Stimulated activated CD8-positive, alpha-beta memory T cell treated with anti-CD3 and anti-CD28 coated beads, Interleukin-15, amount 100 ng/mL, for 24 hours (primary cell): ENCODE results near the gene TMCC2.
"Not testable (repeated sequence)": the region's sequence is repeated elsewhere in the genome, so short reads cannot be mapped to it uniquely, and the experiment has no call there.

ENCODE experiments used
- DNase-seq: peaks from one replicate; pipeline ENCODE4 v3.0.0-alpha.2; 2020; ENCODE audit warnings: low read depth

TMCC2 gene

GRCh38 chr1:205280666-205281395, 53.1 kb downstream of the TMCC2 start:
- not testable (repeated sequence) for DNase-seq

- DNase-seq, result no peak
Measured at GRCh38 chr1:205283270-205284147, 55.8 kb downstream of the TMCC2 start.

- peak; percentile 19 for DNase-seq
Measured at GRCh38 chr1:205284420-205285144, 56.8 kb downstream of the TMCC2 start.

- no peak for DNase-seq
Measured at GRCh38 chr1:205285381-205286101, 57.8 kb downstream of the TMCC2 start.

- peak; percentile 29 for DNase-seq
Measured at GRCh38 chr1:205286335-205286950, 58.7 kb downstream of the TMCC2 start.

GRCh38 chr1:205287076-205287475, 59.3 kb downstream of the TMCC2 start:
- DNase-seq, result no peak

GRCh38 chr1:205287767-205288559, 60.2 kb downstream of the TMCC2 start:
- DNase-seq, result peak; percentile 29

GRCh38 chr1:205291596-205291995, 63.9 kb downstream of the TMCC2 start:
- no peak for DNase-seq

GRCh38 chr1:205293350-205294074, 65.8 kb downstream of the TMCC2 start:
- no peak for DNase-seq

GRCh38 chr1:205294175-205294917, 66.6 kb downstream of the TMCC2 start:
- no peak for DNase-seq

GRCh38 chr1:205294934-205295333, 67.2 kb downstream of the TMCC2 start:
- DNase-seq, result no peak

- no peak for DNase-seq
Measured at GRCh38 chr1:205296154-205296553, 68.4 kb downstream of the TMCC2 start.

GRCh38 chr1:205297546-205298177, 69.9 kb downstream of the TMCC2 start:
- not testable (repeated sequence) for DNase-seq

GRCh38 chr1:205298191-205298994, 70.6 kb downstream of the TMCC2 start:
- no peak for DNase-seq

GRCh38 chr1:205300149-205300548, 72.4 kb downstream of the TMCC2 start:
- DNase-seq, result no peak

GRCh38 chr1:205301205-205301821, 73.6 kb downstream of the TMCC2 start:
- no peak for DNase-seq

- no peak for DNase-seq
Measured at GRCh38 chr1:205301842-205302588, 74.3 kb downstream of the TMCC2 start.
